ENCODE data around the gene SAMD11.
A peak's percentile ranks its signal among the peaks of the same experiment; 100 is the strongest.
"Not testable (repeated sequence)": the region's sequence is repeated elsewhere in the genome, so short reads cannot be mapped to it uniquely, and the experiment has no call there.

Gene SAMD11

GRCh38 chr1:923131-923990 lies at the start of gene SAMD11:
SAMD11 (plus strand) TSS chr1:923923; CDS start chr1:924432, 509 bp downstream.
- no peaks in the 10 kb centered on the region for H3K9me3 Mint-ChIP-seq
- peak; percentile 76 for DNase-seq
- no peaks in the 10 kb centered on the region for H3K36me3 Mint-ChIP-seq (ENCODE audit: low read depth)
- H3K27ac Mint-ChIP-seq = peak within 1 kb of the TSS; percentile 67
- peak within 1 kb of the TSS; percentile 75 for H3K4me3 Mint-ChIP-seq
- peaks cover 20% of the 10 kb centered on the region for H3K4me1 Mint-ChIP-seq (ENCODE audit: low read depth)
- peaks cover 72% of the 10 kb centered on the region for H3K27me3 Mint-ChIP-seq

GRCh38 chr1:876428-877208 lies 47.1 kb upstream of the SAMD11 start:
- not testable (repeated sequence) for H3K4me3 Mint-ChIP-seq; H3K27me3 Mint-ChIP-seq; H3K36me3 Mint-ChIP-seq (ENCODE audit: low read depth); H3K9me3 Mint-ChIP-seq; DNase-seq; H3K4me1 Mint-ChIP-seq (ENCODE audit: low read depth)
- peak overlapping the region; percentile 73 for H3K27ac Mint-ChIP-seq

DNA sequence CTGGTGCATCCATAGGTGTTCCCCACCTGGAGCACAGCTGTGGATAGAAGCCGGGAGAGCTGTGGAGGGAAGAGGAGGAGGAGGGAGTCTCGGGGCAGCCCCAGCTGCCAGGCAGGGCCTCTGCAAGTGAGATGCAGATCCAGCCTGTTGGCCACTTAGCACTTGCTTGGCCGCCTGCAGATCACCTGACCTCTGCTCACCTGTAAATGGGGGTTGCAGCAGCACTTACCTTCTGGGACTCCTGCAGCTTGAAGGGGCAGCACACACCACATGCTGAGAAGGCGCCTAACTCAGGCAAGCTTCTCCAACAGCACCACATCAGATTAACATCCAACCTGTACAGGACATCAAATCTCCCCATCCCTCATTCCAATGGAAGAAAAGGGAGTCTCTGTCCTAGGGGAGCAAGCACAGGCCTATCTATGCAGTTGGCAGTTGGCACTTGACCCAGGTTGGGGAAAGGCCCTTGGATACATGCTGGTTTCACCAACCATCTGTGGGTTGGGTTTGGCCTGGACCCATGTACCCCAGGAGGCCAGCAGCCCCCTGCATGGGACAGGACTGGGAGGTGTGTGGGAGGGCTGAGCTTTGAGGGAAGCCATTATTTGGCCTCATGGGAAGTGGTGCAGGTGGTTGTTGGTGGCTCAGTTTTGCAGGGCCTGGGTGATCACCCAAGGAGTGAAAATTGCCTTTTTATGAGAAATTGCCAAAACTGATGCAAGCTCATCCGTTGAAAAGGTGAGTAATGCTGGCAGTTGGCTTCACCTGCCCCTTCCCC lies 46.3 kb upstream of the SAMD11 start:
- not testable (repeated sequence) for H3K27me3 Mint-ChIP-seq; H3K4me3 Mint-ChIP-seq; H3K36me3 Mint-ChIP-seq (ENCODE audit: low read depth); DNase-seq; H3K4me1 Mint-ChIP-seq (ENCODE audit: low read depth); H3K27ac Mint-ChIP-seq; H3K9me3 Mint-ChIP-seq

GRCh38 chr1:880511-880910 lies 43.2 kb upstream of the SAMD11 start:
- not testable (repeated sequence) for H3K4me1 Mint-ChIP-seq (ENCODE audit: low read depth); H3K4me3 Mint-ChIP-seq; H3K9me3 Mint-ChIP-seq; H3K36me3 Mint-ChIP-seq (ENCODE audit: low read depth); H3K27ac Mint-ChIP-seq; DNase-seq
- H3K27me3 Mint-ChIP-seq = peaks cover 33% of the 10 kb centered on the region

GRCh38 chr1:880915-881314 lies 42.8 kb upstream of the SAMD11 start:
- DNase-seq; H3K4me3 Mint-ChIP-seq; H3K9me3 Mint-ChIP-seq; H3K4me1 Mint-ChIP-seq (ENCODE audit: low read depth); H3K27ac Mint-ChIP-seq; H3K36me3 Mint-ChIP-seq (ENCODE audit: low read depth): not testable (repeated sequence)
- H3K27me3 Mint-ChIP-seq = peaks cover 37% of the 10 kb centered on the region

- Mint-ChIP-seq H3K36me3 (ENCODE audit: low read depth) (no peaks in the 10 kb centered on the region), H3K4me1 (ENCODE audit: low read depth) (peaks cover 13% of the 10 kb centered on the region), H3K9me3 (no peaks in the 10 kb centered on the region), H3K4me3 (no peak overlapping the region), H3K27me3 (peaks cover 74% of the 10 kb centered on the region), H3K27ac (no peak overlapping the region)
- DNase-seq = no peak
Measured at GRCh38 chr1:886311-886710, 37.4 kb upstream of the SAMD11 start.

DNA sequence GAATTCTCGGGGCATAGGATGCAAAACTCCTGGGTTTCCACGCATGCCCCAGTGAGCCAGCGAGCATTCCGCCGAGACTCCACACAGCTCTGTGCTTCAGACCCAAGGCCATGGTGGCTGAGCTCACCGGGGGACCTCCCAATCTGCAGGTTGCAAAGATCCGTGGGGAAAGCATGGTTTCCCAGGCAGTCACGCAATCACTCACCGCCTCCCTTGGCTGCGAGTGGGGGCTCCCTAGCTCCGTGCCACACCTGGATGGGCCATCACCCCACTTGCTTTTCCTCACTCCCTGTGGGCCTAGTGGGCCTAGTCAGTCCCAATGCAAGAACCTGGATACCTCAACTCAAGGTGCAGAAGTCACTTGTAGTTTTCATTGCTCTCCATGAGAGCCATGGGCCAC lies 37.0 kb upstream of the SAMD11 start:
- no peaks in the 10 kb centered on the region for H3K9me3 Mint-ChIP-seq
- peaks cover 13% of the 10 kb centered on the region for H3K4me1 Mint-ChIP-seq (ENCODE audit: low read depth)
- H3K4me3 Mint-ChIP-seq = no peak overlapping the region
- no peak for DNase-seq
- peaks cover 74% of the 10 kb centered on the region for H3K27me3 Mint-ChIP-seq
- no peak overlapping the region for H3K27ac Mint-ChIP-seq
- H3K36me3 Mint-ChIP-seq (ENCODE audit: low read depth) = no peaks in the 10 kb centered on the region

GRCh38 chr1:888297-888696 lies 35.4 kb upstream of the SAMD11 start:
- Mint-ChIP-seq H3K27ac (no peak overlapping the region), H3K36me3 (ENCODE audit: low read depth) (no peaks in the 10 kb centered on the region), H3K4me1 (ENCODE audit: low read depth) (peaks cover 13% of the 10 kb centered on the region), H3K9me3 (no peaks in the 10 kb centered on the region), H3K27me3 (peaks cover 63% of the 10 kb centered on the region), H3K4me3 (no peak overlapping the region)
- DNase-seq = no peak

- H3K9me3 Mint-ChIP-seq; H3K36me3 Mint-ChIP-seq (ENCODE audit: low read depth); H3K4me3 Mint-ChIP-seq; H3K27ac Mint-ChIP-seq; DNase-seq: not testable (repeated sequence)
- Mint-ChIP-seq H3K27me3 (peaks cover 57% of the 10 kb centered on the region), H3K4me1 (ENCODE audit: low read depth) (peaks cover 13% of the 10 kb centered on the region)
Measured at GRCh38 chr1:889774-890173, 33.9 kb upstream of the SAMD11 start.

- not testable (repeated sequence) for H3K9me3 Mint-ChIP-seq; H3K4me3 Mint-ChIP-seq; H3K27ac Mint-ChIP-seq; H3K36me3 Mint-ChIP-seq (ENCODE audit: low read depth); DNase-seq
- peaks cover 56% of the 10 kb centered on the region for H3K27me3 Mint-ChIP-seq
- H3K4me1 Mint-ChIP-seq (ENCODE audit: low read depth) = peaks cover 13% of the 10 kb centered on the region
Measured at GRCh38 chr1:890234-890633, 33.5 kb upstream of the SAMD11 start.

DNA sequence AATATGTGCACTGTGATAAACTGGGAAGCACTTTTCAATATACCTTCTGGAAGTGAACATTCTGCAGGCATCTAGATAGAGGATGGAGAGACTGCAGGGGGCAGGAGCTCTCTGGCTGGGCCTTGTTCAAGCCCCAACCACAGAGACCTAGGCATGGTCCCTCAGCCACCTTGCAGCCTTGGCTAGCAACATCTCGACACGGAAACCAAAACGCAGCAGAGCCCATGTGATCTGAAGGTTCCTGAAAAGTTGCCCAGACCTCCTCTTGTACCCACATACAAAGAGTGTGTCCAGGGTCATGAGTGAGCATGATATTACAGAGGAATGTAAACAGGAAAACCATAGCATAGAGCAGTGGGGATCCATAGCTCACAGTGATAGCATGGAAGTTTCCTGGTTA lies 33.1 kb upstream of the SAMD11 start:
- Mint-ChIP-seq H3K9me3 (no peaks in the 10 kb centered on the region), H3K27ac (no peak overlapping the region), H3K36me3 (ENCODE audit: low read depth) (no peaks in the 10 kb centered on the region), H3K27me3 (peaks cover 56% of the 10 kb centered on the region), H3K4me1 (ENCODE audit: low read depth) (peaks cover 13% of the 10 kb centered on the region), H3K4me3 (no peak overlapping the region)
- DNase-seq = no peak

DNA sequence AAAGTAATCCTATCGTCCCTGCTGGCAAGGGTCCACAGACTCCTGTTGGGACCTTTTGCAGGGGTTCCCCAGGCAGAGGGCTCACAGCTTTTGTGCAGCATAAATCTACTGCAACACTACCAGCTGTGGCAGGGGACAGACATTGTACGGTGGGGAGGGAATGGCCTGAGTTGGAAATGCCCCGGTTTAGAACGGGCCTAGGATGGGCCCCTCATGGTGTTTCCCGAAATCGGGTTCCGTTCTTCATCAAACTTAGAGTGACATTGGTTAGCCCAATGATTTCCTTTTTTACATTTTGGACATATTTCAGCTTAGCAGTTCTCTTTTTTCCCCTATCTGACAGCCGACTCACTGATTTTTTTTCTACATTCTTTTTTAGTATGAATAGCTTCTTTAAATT lies 26.5 kb upstream of the SAMD11 start:
- peaks cover 7% of the 10 kb centered on the region for H3K9me3 Mint-ChIP-seq
- no peak overlapping the region for H3K4me3 Mint-ChIP-seq
- peaks cover 9% of the 10 kb centered on the region for H3K4me1 Mint-ChIP-seq (ENCODE audit: low read depth)
- no peak for DNase-seq
- peaks cover 69% of the 10 kb centered on the region for H3K27me3 Mint-ChIP-seq
- H3K36me3 Mint-ChIP-seq (ENCODE audit: low read depth) = no peaks in the 10 kb centered on the region
- H3K27ac Mint-ChIP-seq = no peak overlapping the region

DNA sequence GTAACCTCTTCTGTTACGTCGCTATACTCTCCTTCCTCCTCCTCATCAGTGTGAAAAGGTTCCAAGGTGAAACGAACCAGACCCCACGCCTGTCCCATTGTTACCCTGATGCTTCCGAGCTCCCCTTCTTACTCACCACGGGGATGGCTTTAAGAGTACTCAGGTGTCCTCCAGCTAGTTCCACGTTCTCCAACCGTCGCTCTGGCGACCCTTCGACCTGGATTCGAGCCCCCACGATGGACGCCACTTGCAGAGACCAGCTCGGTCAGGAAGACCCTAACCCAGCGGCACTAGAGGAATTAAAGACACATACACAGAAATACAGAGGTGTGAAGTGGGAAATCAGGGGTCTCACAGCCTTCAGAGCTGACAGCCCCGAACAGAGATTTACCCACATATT lies 25.8 kb upstream of the SAMD11 start:
- H3K9me3 Mint-ChIP-seq; H3K4me1 Mint-ChIP-seq (ENCODE audit: low read depth); DNase-seq; H3K27ac Mint-ChIP-seq; H3K4me3 Mint-ChIP-seq; H3K36me3 Mint-ChIP-seq (ENCODE audit: low read depth): not testable (repeated sequence)
- H3K27me3 Mint-ChIP-seq = peaks cover 69% of the 10 kb centered on the region

- no peak for DNase-seq
- no peaks in the 10 kb centered on the region for H3K36me3 Mint-ChIP-seq (ENCODE audit: low read depth)
- peaks cover 7% of the 10 kb centered on the region for H3K9me3 Mint-ChIP-seq
- H3K4me3 Mint-ChIP-seq = no peak overlapping the region
- peaks cover 61% of the 10 kb centered on the region for H3K27me3 Mint-ChIP-seq
- H3K27ac Mint-ChIP-seq = no peak overlapping the region
- H3K4me1 Mint-ChIP-seq (ENCODE audit: low read depth) = peaks cover 9% of the 10 kb centered on the region
Measured at GRCh38 chr1:899636-900317, 23.9 kb upstream of the SAMD11 start.
